NCI-H1436 treated with DMSO at 0.1 percent for 48 hours (cell line): ENCODE data around the gene UBE2E2.

Source experiments
- DNase-seq: peaks from one replicate; lab custom pipeline; 2025; lab: John Stamatoyannopoulos, UW

The UBE2E2 gene

GRCh38 chr3:23440416-23441294 is 237.5 kb downstream of the UBE2E2 start:
- DNase-seq, result no peak

GRCh38 chr3:23442598-23443383 is 239.7 kb downstream of the UBE2E2 start:
- DNase-seq, result no peak

- DNase-seq, result no peak
These were observed 241.3 kb downstream of the UBE2E2 start for GRCh38 chr3:23444386-23444785.

GRCh38 chr3:23446301-23446700 is 243.2 kb downstream of the UBE2E2 start:
- no peak for DNase-seq

GRCh38 chr3:23448998-23449537 is 245.9 kb downstream of the UBE2E2 start:
- no peak for DNase-seq

DNA sequence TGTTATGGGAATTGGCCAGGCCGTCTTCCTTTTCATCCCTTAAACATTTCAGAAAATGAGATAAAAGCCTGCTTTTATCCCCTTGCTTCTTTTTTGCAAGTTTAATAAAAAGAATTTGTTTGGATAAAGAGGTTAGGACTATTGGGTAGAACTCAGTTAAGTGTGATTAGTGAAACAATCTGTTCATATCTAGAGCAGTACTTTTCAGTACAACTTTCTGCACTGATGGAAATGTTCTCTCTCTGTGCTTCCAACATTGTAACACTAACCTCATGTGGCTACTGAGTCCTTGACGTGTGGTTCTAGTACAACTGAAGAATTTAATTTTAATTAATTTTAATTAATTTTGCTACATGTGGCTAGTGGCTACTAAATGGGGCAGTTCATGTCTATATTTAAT is 246.9 kb downstream of the UBE2E2 start:
- DNase-seq, result no peak

- no peak for DNase-seq
These were observed 247.7 kb downstream of the UBE2E2 start for GRCh38 chr3:23450806-23451205.

GRCh38 chr3:23452408-23452807 is 249.3 kb downstream of the UBE2E2 start:
- no peak for DNase-seq

- DNase-seq, result no peak
These were observed 252.0 kb downstream of the UBE2E2 start for GRCh38 chr3:23455084-23455483.

GRCh38 chr3:23455775-23456174 is 252.6 kb downstream of the UBE2E2 start:
- DNase-seq, result no peak

- no peak for DNase-seq
These were observed 254.6 kb downstream of the UBE2E2 start for GRCh38 chr3:23457697-23458096.

DNA sequence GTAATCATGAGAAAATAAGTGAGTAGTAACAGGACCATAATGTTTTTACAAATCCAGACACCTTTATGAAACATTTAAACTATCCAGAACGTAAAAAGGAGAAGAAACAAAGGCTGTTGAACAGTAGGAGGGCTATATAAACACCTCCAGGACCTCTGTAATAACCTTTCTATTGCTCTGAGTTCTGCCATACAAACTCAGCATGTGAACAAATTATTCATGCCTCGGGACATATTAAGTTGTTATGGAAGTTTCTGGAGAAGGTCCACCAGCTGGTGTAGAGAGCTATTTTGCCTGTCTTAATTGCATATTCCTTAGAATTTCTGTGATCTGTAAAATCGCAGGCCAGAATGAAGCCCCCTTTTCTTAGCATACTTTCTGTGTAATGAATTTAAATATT is 256.3 kb downstream of the UBE2E2 start:
- DNase-seq, result no peak

DNA sequence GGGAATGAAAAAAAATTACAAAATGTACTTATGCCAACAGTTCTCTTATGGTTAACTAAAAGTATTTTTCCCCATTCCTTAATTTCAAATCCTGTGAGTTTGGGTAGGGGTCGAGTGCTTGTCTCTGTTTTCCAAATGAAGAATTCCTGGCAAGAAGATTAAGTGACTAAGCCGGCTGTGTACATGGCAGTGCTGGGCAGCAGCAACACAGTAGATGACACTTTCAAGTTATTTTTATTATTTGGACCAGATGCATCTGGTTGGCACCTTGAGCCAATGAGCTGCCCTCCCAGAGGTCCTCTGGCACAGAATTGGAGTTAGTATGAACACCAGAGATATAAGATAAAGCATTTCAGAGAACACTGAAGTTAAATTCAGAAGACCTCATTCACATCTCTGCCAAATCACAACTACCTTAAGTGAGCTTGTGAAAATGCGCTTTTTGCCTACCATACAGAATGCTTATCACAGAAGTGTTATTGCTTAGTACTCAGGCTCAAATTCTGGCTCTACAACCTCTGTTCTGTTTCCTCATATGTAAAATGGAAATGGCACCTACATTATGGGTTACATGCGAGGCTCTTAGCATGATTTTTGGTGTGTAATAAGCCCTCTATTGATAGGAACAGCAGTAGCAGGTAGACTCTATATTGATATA is 256.9 kb downstream of the UBE2E2 start:
- DNase-seq, result no peak

- no peak for DNase-seq
These were observed 257.9 kb downstream of the UBE2E2 start for GRCh38 chr3:23461069-23461468.

DNA sequence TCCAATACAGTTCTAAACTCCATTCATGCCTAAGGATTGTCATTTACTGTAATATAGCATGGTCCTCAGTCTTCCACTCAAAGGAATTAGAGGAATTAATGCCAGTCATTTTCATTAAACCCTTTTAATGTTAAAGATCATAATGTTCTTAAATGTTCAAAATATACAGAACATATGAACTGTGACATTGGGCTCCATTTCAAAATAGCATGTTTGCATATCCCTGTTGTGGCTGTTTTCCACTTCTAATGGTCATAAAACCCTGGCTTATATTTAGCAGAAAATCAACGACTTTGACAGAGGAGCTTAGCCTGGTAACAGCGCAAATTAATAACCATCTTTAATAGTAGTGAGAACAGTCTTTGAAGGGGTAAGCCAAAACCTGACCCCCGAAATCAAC is 260.7 kb downstream of the UBE2E2 start:
- DNase-seq, result no peak

GRCh38 chr3:23465569-23465968 is 262.4 kb downstream of the UBE2E2 start:
- DNase-seq, result no peak

DNA sequence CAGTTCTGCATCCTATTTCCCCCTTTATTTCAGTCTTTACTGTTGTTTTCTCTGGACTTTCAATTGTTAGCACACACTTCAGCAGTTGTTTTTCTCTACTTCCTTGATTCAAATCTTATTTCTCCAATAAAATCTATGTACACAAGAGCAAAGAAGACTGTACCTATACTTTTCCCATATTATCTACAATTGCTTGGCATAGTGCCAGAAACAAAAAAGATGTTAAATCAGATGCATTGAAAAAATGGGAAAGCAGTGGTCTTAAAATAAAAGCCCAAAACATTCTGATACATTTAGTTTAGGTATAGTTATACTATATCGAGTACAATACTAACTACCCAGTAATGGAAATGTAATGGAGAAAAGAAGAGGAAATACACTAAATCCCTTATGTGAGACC is 265.1 kb downstream of the UBE2E2 start:
- no peak for DNase-seq

DNA sequence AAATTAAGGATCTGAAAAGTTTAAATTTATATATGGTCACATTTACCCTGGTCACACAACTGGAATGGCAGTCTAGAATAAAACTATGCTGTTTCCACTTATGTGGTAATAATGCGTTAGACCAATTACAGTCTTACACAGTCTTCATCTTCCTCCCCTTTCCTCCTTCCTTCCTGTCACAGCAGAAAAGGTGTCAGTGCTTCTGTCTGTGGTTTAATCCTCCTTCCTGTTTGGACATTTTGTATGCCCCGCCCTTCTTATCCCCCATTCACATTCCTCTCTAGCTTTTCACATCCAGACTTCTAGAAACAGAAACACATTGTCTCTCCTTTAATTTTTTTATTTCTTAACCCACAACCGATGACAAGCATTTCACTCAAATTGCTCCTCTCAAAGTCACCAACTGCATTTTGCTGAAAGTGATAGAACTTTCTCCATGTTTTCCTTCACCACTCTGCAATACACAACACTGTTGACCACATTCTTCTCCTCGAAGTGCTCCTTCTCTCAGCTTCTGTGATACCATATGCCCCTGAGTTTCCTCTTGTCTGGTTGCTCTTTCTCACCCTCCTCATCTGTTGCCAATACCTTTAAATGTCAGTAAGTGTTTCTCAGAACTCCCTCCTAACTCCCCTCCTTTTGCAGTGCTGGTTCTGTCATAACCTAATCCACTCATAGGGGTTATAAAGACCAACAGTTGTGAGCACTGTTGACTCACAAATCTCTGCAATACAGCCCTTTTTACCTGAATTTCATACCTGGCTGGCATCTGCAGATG is 271.6 kb downstream of the UBE2E2 start:
- no peak for DNase-seq

- DNase-seq, result no peak
These were observed 272.3 kb downstream of the UBE2E2 start for GRCh38 chr3:23475446-23475845.

GRCh38 chr3:23479026-23479425 is 275.9 kb downstream of the UBE2E2 start:
- DNase-seq, result no peak

- no peak for DNase-seq
These were observed 276.6 kb downstream of the UBE2E2 start for GRCh38 chr3:23479615-23480328.
